SK-N-SH treated with all-trans-retinoic acid at 6 μM for 48 hours (cell line): Measurements from ENCODE around the gene ANKRD11.
"Not testable (repeated sequence)": the region's sequence is repeated elsewhere in the genome, so short reads cannot be mapped to it uniquely, and the experiment has no call there.

Experiments used
- ATAC-seq: fragments of 200-7000 bp; cut with Tn5 transposase; 3 replicates; pipeline ENCODE4 v1.9.1; 2020; ENCODE audit warnings: mild to moderate bottlenecking, moderate library complexity
- ARNTL ChIP-seq: fragments of 450-650 bp; formaldehyde crosslinking; IDR thresholded peaks from 2 replicates; pipeline ENCODE4 v1.5.0; 2020; ENCODE audit warnings: low read depth, mild to moderate bottlenecking, moderate library complexity, borderline replicate concordance
- BACH2 ChIP-seq: fragments of 250-450 bp; sonication (Bioruptor Pico); IDR thresholded peaks from 2 replicates; pipeline ENCODE4 v1.9.0; 2021; ENCODE audit warnings: mild to moderate bottlenecking, borderline replicate concordance
- CSDC2 ChIP-seq: fragments of 250-450 bp; sonication (Bioruptor Pico); IDR thresholded peaks from 2 replicates; pipeline ENCODE4 v1.5.0; 2020; ENCODE audit warnings: mild to moderate bottlenecking, moderate library complexity
- CSRNP3 ChIP-seq: fragments of 250-450 bp; sonication (Bioruptor Pico); IDR thresholded peaks from 2 replicates; pipeline ENCODE4 v1.5.1; 2021; ENCODE audit warnings: mild to moderate bottlenecking, moderate library complexity
- ESRRG ChIP-seq: fragments of 250-450 bp; sonication (Bioruptor Pico); IDR thresholded peaks from 2 replicates; pipeline ENCODE4 v1.6.1; 2021; ENCODE audit warnings: mild to moderate bottlenecking
- GLIS3 ChIP-seq: fragments of 250-450 bp; sonication (Bioruptor Pico); IDR thresholded peaks from 2 replicates; pipeline ENCODE4 v1.5.0; 2020; ENCODE audit warnings: mild to moderate bottlenecking, moderate library complexity
- ISL1 ChIP-seq: fragments of 250-450 bp; sonication (Bioruptor Pico); IDR thresholded peaks from 2 replicates; pipeline ENCODE4 v2.1.2; 2022; ENCODE audit warnings: mild to moderate bottlenecking, moderate library complexity
- OSR1 ChIP-seq: fragments of 250-450 bp; sonication (Bioruptor Pico); IDR thresholded peaks from 2 replicates; pipeline ENCODE4 v1.8.0; 2022; ENCODE audit warnings: moderate library complexity, mild to moderate bottlenecking, inconsistent platforms
- SNAI2 ChIP-seq: fragments of 250-450 bp; sonication (Bioruptor Pico); IDR thresholded peaks from 2 replicates; pipeline ENCODE4 v1.5.0; 2020; ENCODE audit warnings: mild to moderate bottlenecking, moderate library complexity
- TCF4 ChIP-seq: fragments of 250-450 bp; sonication (Bioruptor Pico); IDR thresholded peaks from 2 replicates; pipeline ENCODE4 v1.8.0; 2021; ENCODE audit warnings: mild to moderate bottlenecking, moderate library complexity, borderline replicate concordance
- TOX ChIP-seq: fragments of 250-450 bp; sonication (Bioruptor Pico); IDR thresholded peaks from 2 replicates; pipeline ENCODE4 v1.8.0; 2021; ENCODE audit warnings: mild to moderate bottlenecking, moderate library complexity, borderline replicate concordance
- TSHZ2 ChIP-seq: fragments of 250-450 bp; sonication (Bioruptor Pico); IDR thresholded peaks from 2 replicates; pipeline ENCODE4 v1.5.0; 2020; ENCODE audit warnings: mild to moderate bottlenecking, moderate library complexity
- ZC3H10 ChIP-seq: fragments of 250-450 bp; sonication (Bioruptor Pico); IDR thresholded peaks from 2 replicates; pipeline ENCODE4 v1.5.1; 2021; ENCODE audit warnings: mild to moderate bottlenecking, moderate library complexity
- ZFP3 ChIP-seq: fragments of 250-450 bp; sonication (Bioruptor Pico); IDR thresholded peaks from 2 replicates; pipeline ENCODE4 v1.5.0; 2020; ENCODE audit warnings: mild to moderate bottlenecking, moderate library complexity
- ZFP30 ChIP-seq: fragments of 450-650 bp; formaldehyde crosslinking; IDR thresholded peaks from 2 replicates; pipeline ENCODE4 v1.5.0; 2022; ENCODE audit warnings: mild to moderate bottlenecking, moderate library complexity
- ZNF565 ChIP-seq: fragments of 450-650 bp; formaldehyde crosslinking; conservative IDR thresholded peaks from 2 replicates; pipeline ENCODE4 v1.5.0; 2020; ENCODE audit warnings: low read depth, mild to moderate bottlenecking, moderate library complexity
- ZNF70 ChIP-seq: fragments of 450-650 bp; formaldehyde crosslinking; IDR thresholded peaks from 2 replicates; pipeline ENCODE4 v1.5.0; 2020; ENCODE audit warnings: mild to moderate bottlenecking, moderate library complexity
- ZNF8 ChIP-seq: fragments of 450-650 bp; formaldehyde crosslinking; IDR thresholded peaks from 2 replicates; pipeline ENCODE4 v1.5.0; 2020; ENCODE audit warnings: mild to moderate bottlenecking, moderate library complexity
- TF ChIP-seq, protein P1 (sequence below): fragments of 250-450 bp; sonication (Bioruptor Pico); IDR thresholded peaks from 2 replicates; pipeline ENCODE4 v1.8.0; 2021; ENCODE audit warnings: low read depth, mild to moderate bottlenecking, moderate library complexity, borderline replicate concordance

ANKRD11 gene

GRCh38 chr16:89392881-89393737 lies 97.3 kb downstream of the ANKRD11 start:
- no peak for ATAC-seq

GRCh38 chr16:89390224-89390583 lies 100.2 kb downstream of the ANKRD11 start:
- ATAC-seq = not testable (repeated sequence)

More at GRCh38 chr16:89392881-89393737, 97.3 kb downstream of the ANKRD11 start:
- TF ChIP-seq CSDC2 (CRISPR knock-in tag) = no peak
- TF ChIP-seq ISL1 = no peak
- no peak for TF ChIP-seq ARNTL (CRISPR knock-in tag)
- no peak for TF ChIP-seq TSHZ2 (CRISPR knock-in tag)
- no peak for TF ChIP-seq ZNF8 (CRISPR knock-in tag)
- TF ChIP-seq ZFP30 = no peak
- no peak for TF ChIP-seq ESRRG (CRISPR knock-in tag)
- TF ChIP-seq SNAI2 (CRISPR knock-in tag) = no peak
- no peak for TF ChIP-seq BACH2 (CRISPR knock-in tag)
- TF ChIP-seq, all 23 proteins: peak for 0

DNA sequence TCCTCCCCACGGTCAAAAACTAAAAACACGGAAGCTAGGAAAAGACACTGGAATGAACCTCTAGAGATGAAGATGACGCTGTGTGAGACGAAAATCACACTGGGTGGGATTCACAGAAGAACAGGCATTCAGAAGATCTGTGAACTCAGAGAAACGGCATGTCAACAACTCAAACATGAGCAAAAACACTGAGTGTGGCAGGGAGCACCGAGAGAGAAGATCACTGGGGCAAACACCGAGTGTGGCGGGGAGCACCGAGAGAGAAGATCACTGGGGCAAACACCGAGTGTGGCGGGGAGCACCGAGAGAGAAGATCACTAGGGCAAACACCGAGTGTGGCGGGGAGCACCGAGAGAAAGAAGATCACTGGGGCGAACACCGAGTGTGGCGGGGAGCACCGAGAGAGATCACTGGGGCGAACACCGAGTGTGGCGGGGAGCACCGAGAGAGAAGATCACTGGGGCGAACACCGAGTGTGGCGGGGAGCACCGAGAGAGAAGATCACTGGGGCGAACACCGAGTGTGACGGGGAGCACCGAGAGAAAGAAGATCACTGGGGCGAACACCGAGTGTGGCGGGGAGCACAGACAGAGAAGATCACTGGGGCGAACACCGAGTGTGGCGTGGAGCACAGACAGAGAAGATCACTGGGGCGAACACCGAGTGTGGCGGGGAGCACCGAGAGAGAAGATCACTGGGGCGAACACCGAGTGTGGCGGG lies 100.7 kb downstream of the ANKRD11 start:
- not testable (repeated sequence) for ATAC-seq

DNA sequence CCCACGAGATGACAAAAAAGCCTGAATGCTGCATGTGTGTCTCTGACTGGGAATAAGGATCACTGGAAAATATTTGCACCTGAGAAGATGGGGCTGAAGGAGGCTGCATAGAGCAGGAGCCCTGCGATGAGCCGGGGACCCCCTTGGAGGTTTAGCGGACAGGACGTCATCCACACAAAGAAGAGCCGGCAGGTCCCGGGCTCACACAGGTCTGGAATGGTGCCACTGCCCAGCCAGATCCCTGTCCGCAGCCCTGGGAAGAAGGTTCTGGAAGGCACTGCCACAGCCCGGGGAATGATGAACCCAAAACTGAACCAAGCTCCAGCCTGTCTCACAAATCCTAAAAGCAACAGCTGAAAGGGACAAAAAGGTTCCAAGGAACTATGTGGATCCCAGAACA lies 101.8 kb downstream of the ANKRD11 start:
- no peak for TF ChIP-seq TOX (CRISPR knock-in tag)
- TF ChIP-seq ZNF70 = no peak
- TF ChIP-seq, protein P1, sequence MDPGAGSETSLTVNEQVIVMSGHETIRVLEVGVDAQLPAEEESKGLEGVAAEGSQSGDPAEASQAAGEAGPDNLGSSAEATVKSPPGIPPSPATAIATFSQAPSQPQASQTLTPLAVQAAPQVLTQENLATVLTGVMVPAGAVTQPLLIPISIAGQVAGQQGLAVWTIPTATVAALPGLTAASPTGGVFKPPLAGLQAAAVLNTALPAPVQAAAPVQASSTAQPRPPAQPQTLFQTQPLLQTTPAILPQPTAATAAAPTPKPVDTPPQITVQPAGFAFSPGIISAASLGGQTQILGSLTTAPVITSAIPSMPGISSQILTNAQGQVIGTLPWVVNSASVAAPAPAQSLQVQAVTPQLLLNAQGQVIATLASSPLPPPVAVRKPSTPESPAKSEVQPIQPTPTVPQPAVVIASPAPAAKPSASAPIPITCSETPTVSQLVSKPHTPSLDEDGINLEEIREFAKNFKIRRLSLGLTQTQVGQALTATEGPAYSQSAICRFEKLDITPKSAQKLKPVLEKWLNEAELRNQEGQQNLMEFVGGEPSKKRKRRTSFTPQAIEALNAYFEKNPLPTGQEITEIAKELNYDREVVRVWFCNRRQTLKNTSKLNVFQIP = no peak
- no peak for TF ChIP-seq OSR1 (CRISPR knock-in tag)
- no peak for TF ChIP-seq TCF4 (CRISPR knock-in tag)
- no peak for TF ChIP-seq ZC3H10 (CRISPR knock-in tag)
- no peak for TF ChIP-seq ARNTL (CRISPR knock-in tag)
- TF ChIP-seq ZFP3 (CRISPR knock-in tag) = no peak
- TF ChIP-seq BACH2 (CRISPR knock-in tag) = no peak
- no peak for TF ChIP-seq ISL1
- TF ChIP-seq ZNF565 = no peak
- no peak for TF ChIP-seq CSRNP3 (CRISPR knock-in tag)
- no peak for ATAC-seq

- no peak for ATAC-seq
Observed at GRCh38 chr16:89386306-89387185, 103.8 kb downstream of the ANKRD11 start.

More at GRCh38 chr16:89386306-89387185, 103.8 kb downstream of the ANKRD11 start:
- no peak for TF ChIP-seq OSR1 (CRISPR knock-in tag)
- TF ChIP-seq GLIS3 = no peak
- TF ChIP-seq TSHZ2 (CRISPR knock-in tag) = no peak
- TF ChIP-seq, protein P1 = no peak
- TF ChIP-seq ZNF70 = no peak
- TF ChIP-seq, all 23 proteins: peak for 0
